EL (cell line): ENCODE data around the gene FARP2.
"Not testable (repeated sequence)": the region's sequence is repeated elsewhere in the genome, so short reads cannot be mapped to it uniquely, and the experiment has no call there.

Experiments used
- DNase-seq: peaks from one replicate; pipeline ENCODE4 v3.0.0-alpha.2; 2016

Gene FARP2, protein sequence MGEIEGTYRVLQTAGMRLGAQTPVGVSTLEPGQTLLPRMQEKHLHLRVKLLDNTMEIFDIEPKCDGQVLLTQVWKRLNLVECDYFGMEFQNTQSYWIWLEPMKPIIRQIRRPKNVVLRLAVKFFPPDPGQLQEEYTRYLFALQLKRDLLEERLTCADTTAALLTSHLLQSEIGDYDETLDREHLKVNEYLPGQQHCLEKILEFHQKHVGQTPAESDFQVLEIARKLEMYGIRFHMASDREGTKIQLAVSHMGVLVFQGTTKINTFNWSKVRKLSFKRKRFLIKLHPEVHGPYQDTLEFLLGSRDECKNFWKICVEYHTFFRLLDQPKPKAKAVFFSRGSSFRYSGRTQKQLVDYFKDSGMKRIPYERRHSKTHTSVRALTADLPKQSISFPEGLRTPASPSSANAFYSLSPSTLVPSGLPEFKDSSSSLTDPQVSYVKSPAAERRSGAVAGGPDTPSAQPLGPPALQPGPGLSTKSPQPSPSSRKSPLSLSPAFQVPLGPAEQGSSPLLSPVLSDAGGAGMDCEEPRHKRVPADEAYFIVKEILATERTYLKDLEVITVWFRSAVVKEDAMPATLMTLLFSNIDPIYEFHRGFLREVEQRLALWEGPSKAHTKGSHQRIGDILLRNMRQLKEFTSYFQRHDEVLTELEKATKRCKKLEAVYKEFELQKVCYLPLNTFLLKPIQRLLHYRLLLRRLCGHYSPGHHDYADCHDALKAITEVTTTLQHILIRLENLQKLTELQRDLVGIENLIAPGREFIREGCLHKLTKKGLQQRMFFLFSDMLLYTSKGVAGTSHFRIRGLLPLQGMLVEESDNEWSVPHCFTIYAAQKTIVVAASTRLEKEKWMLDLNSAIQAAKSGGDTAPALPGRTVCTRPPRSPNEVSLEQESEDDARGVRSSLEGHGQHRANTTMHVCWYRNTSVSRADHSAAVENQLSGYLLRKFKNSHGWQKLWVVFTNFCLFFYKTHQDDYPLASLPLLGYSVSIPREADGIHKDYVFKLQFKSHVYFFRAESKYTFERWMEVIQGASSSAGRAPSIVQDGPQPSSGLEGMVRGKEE

DNA sequence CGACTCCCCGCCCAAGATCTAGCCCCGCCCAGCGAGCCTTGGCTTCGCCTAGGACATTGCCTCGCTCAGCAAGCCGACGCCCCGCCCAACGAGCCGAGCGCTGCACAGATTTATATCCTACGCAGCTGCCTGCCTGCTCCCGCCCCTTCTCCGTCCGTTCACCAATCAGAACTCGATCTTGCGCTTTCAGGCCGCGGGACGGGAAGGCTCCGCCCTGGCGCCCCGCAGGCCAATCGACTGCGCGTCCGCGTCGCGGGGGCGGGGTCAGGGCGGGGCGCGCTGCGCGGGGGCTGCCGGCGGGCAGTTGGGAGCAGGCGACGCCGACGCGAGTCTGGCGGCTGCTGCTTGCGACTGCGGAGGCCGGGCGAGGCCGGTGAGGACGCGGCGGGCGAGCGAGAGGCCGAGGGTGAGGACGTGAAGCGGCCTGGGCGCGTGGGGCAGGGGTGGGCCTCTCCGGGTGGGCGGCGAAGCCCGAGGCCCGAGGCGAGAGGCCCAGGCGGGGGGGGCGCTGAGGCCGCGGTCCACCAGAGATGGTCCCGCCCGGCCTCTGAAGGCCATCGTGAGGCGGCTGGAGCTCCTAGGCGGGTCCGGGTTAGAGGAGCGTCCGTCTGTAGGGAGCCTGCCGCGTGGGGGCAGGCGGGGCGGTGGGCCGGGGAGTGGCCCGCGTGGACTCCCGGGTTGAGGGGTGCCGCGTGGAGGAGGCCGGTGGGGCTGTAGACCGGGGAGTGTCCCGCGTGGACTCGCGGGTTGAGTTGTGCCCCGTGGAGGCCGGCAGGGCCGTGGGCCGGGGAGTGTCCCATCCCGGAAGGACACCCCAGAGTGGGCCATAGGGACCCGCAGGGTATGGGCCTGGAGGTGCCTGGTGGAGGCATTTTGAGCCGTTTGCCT is at the start of gene FARP2:
Gene FARP2 (plus strand): TSS at position 303 of the 888 bp plus-strand sequence. CDS start 16,823 bp downstream, outside the sequence.
- DNase-seq, result peak; percentile 98

DNA sequence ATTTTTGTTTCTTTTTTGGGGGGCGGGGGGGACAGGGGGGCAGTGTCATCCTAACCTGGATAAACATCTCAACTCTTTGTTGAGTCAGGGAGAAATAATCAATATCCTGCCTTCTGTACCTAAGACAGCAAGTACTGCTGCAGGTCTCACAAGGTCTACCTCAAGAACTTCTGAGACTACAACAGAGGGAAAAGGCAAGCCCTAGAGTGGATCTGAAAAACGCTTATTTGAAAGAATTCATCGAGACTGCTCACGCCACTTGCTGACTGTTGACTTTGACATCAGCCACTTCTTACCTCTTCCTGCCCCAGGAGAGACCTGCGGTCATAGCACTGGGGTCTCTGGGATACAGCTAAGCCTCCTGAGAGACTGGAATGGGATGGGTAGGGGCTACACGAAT is 49.0 kb upstream of the FARP2 start:
- no peak for DNase-seq

DNA sequence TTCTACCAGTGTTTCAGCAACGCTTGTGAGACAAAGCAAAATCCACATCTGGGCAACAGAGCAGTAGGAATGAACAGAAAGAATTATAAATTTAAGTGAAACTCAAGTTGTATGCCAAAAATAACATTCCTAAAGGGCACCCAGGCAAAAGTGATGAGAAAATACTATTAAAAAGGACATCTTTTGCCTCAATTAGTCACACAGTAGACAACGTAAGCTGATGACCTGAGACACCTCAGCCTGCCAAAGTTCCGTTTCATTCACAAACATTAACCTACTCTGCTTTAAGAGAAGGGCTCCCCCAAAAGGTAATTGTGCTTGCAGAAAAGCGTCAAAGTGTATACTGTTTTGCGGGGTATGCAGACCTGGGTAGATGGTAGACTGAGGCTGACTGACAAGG is 47.8 kb upstream of the FARP2 start:
- peak; percentile 22 for DNase-seq

DNA sequence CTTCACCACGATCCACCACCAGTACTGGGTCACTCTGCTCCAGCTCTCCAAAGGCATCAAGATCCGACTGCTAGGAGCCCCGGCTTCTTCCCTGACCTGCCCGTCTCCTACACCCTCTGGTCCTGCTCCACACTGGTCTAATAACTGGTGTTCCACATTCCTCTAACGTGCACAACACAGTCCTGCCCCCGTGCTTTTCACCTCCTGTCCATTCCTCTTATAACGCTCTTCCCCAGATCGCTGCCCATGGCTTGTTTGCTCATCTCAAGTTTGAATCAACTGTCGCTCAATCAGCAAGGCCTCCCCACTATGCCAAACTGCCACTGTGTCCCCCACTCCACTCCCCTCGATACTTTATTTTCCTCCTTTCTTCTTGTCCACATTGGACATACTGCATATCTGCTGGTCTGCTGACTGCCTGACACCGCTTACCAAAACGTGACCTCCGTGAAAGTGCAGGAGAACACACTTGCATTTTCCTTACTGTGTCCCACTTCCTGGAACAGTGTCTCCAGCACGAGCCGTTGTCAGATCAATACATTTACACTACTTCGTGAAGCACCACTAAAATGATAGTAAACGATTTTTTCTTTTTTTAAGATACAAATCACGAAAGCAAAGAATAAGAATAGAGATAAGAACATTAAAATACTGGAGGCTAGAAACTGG is 47.1 kb upstream of the FARP2 start:
- DNase-seq, result no peak

DNA sequence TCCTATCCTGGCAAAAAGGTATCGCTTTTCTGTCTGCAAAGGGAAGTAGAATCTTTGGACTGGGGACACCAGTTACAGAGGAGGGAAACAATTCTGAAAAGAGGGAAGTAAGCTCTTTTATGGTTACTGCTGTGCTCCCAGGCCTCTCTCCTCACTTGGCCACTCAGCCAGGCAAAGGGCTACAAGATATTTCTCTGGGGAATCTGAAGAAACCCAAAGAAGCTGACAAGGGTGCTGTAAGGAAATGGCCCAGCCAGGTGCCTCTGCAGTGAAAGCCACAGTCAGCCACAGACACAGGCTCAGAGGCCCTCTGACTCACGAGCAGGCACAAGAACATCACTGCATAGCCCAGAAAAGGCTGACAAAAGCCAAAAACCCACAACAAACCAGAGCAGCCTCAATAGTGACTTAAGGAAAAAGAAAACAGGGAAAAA is 46.4 kb upstream of the FARP2 start:
- DNase-seq, result peak; percentile 51

DNA sequence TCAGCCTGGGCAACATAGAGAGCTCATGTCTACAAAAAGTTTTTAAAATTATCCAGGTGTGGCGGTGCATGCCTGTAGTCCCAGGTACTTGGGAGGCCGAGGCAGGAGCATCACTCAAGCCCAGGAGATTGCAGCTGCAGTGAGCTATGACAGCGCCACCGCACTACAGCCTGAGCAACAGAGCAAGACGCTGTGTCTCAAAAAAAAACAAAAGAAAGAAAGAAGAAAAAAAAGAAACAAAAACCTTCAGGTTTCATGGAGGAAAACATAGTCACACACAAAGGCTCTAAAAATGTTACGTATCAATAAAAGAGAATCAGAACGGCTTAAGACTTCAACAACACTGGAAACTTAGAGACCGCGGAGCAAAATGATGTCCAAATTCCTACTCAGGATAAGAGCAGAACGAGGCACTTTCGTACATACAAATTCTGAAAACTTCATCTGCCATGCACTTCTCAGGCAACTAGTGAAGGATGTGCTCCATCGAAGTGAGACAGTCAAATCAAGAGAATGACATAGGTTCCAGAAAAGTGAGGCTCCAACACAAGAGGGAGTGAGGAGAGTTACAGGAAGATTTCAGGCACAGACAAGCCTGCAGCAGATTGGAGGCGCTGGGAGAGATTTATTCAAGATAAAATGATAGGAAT is 45.0 kb upstream of the FARP2 start:
- no peak for DNase-seq

DNA sequence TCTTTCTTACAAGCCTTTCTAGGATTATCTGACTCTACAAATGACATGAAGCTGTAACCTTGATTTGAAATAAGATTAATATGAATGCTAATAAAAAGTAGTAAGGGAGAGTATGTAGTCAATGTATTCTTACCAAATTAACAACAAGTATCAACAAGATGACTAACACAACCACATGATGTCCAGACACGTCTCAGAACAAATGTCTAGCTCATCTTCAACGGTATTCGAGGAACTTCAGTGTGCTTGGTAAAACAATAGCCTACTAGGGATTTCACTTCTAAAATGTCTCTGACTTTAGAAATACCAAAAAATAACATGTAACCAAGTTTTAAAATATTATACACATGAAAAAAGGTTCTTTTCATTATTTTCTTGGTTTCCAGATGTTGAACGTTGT is 44.0 kb upstream of the FARP2 start:
- DNase-seq, result peak; percentile 45

DNA sequence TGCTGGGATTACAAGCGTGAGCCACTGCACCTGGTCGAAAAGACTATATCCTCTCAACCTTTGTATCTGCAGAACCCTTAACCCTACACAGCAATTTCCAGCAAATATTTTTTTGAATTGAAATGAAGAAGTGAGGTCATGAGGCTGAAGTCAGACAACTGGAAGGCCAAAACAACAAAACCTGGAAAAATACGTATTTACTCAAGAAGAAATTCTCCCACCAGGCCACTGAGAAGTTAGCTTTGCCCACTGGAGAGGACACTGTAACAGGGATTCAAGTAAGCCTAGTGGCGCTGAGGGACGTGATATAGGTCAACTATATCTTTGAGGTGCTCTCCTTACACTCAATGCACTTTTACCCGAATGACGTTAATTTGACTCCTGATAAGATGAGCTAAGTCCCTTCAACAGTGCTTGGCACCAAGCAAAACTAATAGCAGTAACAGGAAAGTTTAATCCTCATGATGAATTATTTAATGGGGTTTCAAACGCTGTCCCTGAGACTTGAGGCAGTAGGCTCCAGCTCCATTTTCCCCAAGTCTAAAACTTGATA is 42.5 kb upstream of the FARP2 start:
- DNase-seq, result no peak

DNA sequence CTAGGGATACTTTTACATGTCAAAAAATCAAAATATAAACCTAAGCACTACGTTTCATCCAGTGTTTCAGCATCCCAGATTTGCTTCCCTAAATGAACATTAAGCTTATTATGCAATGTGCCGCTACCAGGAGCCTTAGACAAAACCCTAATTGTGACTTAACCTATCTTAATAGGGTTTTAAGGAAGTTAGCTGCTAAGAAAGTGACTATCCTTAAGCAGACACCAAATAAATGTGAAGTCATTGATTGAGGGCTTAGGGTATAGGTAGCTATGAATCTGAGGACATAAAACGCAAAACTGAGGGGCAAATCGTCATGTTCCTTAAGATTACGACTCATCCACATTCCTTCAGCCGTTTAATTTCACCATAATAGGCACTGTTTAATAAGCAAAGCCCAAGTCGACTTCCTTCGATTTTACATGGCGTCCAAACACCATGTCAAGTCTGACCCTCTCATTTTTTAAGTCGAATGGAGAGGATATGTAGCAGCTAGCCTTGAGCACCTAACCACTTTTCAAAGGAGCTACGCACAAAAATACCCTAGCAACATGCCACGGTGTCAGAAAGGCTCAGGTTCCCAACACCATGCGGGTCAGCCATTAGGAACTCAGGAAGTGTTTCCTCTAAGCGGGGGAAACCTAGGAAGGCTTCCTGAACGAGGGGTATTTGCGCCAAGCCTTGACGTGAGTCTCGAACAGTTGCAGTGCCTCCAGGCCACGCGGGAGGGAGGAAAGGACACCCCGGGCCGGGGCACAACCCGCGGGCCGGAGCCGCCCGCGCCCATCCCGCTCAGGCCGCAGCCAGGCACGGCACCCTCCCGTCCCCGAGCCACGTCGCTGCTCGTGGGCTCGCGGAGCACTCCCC is 41.6 kb upstream of the FARP2 start:
- no peak for DNase-seq

DNA sequence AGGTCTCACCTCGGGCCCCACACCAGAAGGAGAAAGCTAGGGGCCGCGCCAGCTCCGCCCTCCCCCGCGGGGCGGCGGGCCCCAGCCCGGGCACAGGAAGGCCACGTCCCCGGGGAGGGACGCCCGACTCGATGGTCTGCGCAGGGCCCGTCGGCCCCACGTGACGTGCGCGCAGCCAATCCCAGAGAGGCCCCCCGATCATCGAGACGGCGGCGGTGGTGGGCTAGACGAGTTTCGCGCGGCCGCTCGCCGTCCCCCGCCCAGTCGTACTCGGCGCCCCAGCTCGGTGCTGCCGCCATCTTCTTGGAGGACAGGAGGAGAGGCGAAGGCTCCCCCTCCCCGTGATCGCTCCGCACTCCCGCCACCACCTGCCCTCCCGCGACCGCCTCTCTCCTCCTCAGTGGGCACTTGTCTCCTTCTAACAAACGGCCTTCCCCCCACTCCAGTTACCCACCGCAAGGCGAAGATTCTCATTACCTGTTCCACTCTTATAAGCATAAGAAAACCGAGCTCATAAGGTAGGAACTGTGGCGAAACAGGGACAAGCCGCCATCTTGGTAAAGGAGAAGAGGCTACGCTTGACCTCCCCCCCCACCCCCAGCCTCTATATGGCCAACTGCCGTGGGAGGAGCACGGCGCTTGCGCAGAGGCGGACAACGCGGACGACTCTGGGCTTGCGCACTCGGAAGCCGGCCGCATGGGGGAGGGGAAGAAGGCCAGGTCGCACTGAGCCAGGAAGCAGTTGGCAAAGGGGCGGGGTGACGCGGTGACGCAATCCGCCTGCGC is 40.8 kb upstream of the FARP2 start, which contains the start of gene HDLBP:
Gene HDLBP (minus strand): TSS at position 580 of the 786 bp plus-strand sequence. CDS start 48,803 bp downstream, outside the sequence.
- DNase-seq, result peak; percentile 99

DNA sequence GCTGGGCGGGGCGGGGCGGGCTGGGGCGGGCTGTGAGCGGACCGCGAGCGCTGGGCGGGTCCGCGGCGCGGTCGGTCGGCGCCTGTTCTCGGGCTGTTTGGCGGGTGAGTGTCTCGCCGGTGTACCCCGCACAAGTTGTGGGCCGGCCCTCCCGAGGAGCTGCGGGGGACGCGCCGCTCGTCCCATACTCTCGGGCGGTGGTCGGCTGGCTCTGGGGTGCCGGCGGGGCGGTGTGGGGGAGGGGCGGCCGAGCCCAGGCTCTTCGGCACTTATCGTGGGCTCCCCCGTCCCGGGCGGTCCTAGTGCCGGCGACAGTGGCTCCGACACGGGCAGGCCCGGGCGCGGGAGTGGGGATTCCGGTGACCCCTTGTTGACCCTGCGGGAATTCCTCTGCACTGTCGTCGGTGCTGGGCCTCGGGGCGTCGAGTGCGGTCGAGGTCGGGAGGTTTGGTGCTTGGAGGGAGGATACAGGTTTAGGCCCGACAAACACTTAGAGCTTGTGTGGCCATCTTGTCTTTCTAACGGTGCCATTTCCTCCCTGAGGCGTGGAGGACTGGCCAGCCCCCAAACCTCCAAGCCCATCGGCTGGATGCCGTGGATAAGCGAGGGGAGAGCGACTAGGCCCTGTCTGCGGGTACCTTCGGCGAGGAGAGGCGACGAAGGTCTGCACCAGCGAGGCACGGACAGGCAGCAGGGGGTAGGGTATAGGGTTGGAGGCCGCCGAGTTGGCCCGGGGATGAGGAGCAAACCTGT is 40.0 kb upstream of the FARP2 start, which contains the start of gene SEPTIN2:
Gene SEPTIN2 (plus strand): TSS at position 47 of the 753 bp plus-strand sequence. CDS start 8,308 bp downstream, outside the sequence.
- no peak for DNase-seq

DNA sequence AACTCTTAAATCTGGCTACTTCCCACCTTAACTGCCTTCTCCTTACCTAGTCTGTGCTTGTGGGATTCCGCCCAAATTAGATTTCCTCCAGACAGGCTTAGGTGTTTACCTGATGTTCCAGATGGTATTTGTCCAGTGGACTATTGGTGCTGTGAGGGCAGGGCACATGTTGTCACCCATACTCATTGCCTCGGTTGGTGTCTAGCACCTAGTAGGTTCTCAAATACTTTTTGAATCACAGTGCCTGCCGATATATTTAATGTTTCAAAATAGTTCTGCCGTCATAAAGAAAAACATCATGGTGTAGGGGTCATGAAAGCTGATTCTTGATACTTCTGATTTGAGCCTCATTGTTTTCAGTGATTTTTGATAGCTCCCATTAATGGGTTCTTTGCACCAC is 39.3 kb upstream of the FARP2 start:
- no peak for DNase-seq

DNA sequence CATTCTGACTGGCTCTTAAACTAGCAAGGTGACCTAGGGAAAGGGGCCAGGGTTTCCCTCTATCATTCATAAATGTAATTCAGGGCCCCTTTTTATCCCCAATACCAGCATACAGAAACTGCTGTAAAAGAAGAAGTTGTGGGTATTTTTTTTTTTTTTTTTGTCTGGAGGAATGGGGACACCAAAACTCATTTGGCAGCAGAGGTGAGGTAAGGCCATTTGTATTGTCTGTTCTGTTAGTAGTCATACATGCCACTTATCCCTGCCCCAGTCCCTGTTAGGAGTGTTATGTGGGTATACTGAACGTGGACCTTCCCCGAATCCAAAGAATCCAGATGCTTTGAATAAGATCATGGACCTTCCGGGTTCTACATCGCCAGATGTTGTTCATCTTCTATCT is 38.7 kb upstream of the FARP2 start:
- DNase-seq, result no peak

DNA sequence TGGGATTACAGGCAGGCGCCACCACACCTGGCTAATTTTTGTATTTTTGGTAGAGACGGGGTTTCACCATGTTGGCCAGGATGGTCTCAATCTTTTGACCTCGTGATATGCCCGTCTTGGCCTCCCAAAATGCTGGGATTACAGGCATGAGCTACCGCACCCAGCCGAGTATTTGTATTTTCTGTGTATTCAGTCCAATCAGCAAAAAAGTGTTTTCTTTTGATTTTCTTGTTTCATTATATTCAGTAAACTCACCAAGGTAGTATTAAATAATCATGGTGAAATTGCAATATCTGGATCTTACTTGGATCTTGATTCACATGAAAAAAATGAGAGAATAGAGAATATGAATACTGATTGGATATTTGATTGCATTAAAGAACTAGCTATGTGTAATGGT is 37.3 kb upstream of the FARP2 start:
- DNase-seq, result not testable (repeated sequence)

DNA sequence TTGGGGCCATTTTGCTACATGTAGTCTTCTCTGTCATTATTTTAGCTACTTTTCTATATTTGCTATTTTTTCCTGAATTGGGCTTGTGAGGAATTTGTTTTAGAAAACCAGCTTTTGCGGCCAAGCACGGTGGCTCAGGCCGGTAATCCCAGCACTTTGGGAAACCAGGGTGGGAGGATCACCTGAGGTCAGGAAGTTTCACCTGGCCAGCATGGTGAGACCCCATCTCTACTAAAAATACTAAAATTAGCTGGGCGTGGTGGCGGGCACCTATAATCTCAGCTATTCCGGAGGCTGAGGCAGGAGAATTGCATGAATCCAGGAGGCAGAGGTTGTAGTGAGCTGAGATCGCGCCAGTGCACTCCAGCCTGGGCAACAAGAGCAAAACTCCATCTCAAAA is 35.7 kb upstream of the FARP2 start:
- no peak for DNase-seq

DNA sequence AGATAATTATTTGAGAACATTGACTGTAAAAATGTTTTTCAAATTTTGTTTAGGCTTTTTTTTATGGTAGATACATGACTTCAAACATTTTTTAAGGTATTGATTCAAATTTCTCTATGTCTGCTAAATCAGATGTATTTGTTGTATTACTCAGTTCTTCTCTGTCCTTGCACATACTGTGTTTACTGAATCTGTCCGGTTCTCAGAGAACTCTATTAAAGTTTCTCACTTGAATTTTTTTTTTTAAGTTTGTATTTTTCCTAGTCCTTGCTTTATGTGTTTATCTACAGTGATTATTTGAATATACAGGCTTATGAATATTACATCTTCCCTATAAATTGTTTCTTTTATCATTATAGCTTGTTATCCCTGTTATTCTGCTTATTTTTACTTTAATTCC is 35.1 kb upstream of the FARP2 start:
- DNase-seq, result no peak

DNA sequence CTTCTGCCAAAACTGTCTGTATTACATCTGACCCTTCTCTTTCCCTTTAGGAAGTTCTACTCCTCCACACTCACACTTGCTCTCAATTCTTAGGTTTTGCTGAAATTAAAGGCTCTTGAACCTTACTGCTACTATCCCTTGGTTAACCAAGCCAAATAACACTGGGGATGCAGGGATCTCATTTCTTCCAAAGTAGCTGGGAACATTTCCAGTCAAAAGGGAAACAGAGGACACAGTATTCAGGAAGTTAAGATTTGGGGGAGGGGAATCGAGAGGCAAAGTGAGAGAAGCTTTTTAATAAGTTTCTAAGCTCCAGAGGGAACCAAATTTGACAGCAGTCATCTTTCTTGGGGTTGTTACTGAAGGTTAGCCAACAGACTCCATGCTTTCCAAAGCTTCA is 34.2 kb upstream of the FARP2 start:
- no peak for DNase-seq

DNA sequence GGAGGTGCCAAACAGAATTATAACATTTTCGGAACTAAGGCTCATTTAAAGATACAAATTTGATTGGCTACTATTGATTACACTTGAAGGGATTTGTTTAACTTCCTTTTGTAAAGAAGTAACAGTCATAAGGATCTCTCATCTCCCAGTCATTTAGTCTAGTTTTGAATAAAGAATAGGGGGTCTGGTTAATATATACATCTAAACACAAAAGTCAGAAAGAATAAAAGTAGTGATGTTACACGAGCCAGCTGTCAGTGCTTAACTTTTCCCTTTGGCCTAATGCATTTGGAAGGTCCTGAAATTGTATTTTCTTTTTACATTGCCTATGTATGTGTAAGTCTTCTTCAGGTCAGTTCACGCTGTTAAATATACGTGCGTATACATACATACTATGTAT is 32.3 kb upstream of the FARP2 start:
- no peak for DNase-seq
